ENCODE results near the gene TBC1D13. TPM values are rescaled to one million over a fixed set of nuclear protein-coding genes. Genes with fewer than 3 reads are reported as not detected.

Gene TBC1D13
- total and polyA plus RNA-seq, 2 of the 13 experiments (the other 11 are each of a cell fraction or from before 2014, with no cell fraction given): 17.9 to 19.7 TPM

GRCh38 chr9:128765499-128765898 lies 21.6 kb upstream of the TBC1D13 start:
- POLR2A ChIA-PET: interaction anchor here (0.6 to 1.7 kb wide), 3 partner anchors 19 to 53 kb away, joined by 3 to 8 read pairs (median 4); partner anchors contain the start of genes ENDOG and ZDHHC12
- CTCF ChIA-PET (ENCODE audit: low intra/inter-chr PET ratio, low total read pairs): interaction anchor here (1.2 kb wide), 1 partner anchor 63 kb away, joined by 3 read pairs; the partner anchor contains the start of gene PKN3
- TF ChIP-seq ZUFSP (CRISPR knock-in tag; IDR thresholded peaks at IDR 0.05; ENCODE audit: borderline replicate concordance) (no peak), KLF11 (CRISPR knock-in tag; IDR thresholded peaks at IDR 0.05) (no peak), ZNF407 (CRISPR knock-in tag; IDR thresholded peaks at IDR 0.05; ENCODE audit: not compliant biosample characterization) (no peak), KDM1A (CRISPR knock-in tag; IDR thresholded peaks at IDR 0.05) (no peak), ZNF607 (CRISPR knock-in tag; IDR thresholded peaks at IDR 0.05; ENCODE audit: borderline replicate concordance) (no peak), ZBTB42 (CRISPR knock-in tag; IDR thresholded peaks at IDR 0.05) (no peak), BRCA1 (CRISPR knock-in tag; IDR thresholded peaks at IDR 0.05) (no peak), E2F1 (CRISPR knock-in tag; IDR thresholded peaks at IDR 0.05) (no peak), ZNF230 (CRISPR knock-in tag; IDR thresholded peaks at IDR 0.05) (no peak), ZNF446 (CRISPR knock-in tag; IDR thresholded peaks at IDR 0.05) (no peak), RAD21 (CRISPR knock-in tag; IDR thresholded peaks at IDR 0.05) (no peak), HNF1B (CRISPR knock-in tag; IDR thresholded peaks at IDR 0.05) (peak; percentile 81)

More at GRCh38 chr9:128765499-128765898, 21.6 kb upstream of the TBC1D13 start:
- Histone ChIP-seq H3K27me3 (ENCODE audit: control insufficient read depth in 1 of 2, insufficient read depth in 2 of 2, low read length in 2 of 2) (no peaks in the 10 kb centered on the region), H2AFZ (ENCODE audit: low read length) (no peak overlapping the region), H3K36me3 (replicated peaks in 1 of 2; ENCODE audit: control insufficient read depth in 1 of 2, insufficient read depth in 2 of 2, low read length in 2 of 2) (no peaks in the 10 kb centered on the region), H4K20me1 (ENCODE audit: insufficient read depth, low read length) (no peaks in the 10 kb centered on the region), H3K4me1 (ENCODE audit: insufficient read depth, low read length) (peaks cover 54% of the 10 kb centered on the region), H3K4me3 (replicated peaks in 1 of 3; ENCODE audit: insufficient read depth in 1 of 3, low read depth in 2 of 3, low read length in 3 of 3) (no peak overlapping the region), H3K9me3 (ENCODE audit: low read length) (no peaks in the 10 kb centered on the region), H3K27ac (ENCODE audit: extremely low read length, insufficient read depth, low read length) (peak overlapping the region; percentile 41), H3K4me2 (ENCODE audit: low read depth, low read length) (peak overlapping the region; percentile 63), H3K9ac (ENCODE audit: insufficient read depth, low read depth, low read length) (no peak overlapping the region), H3K79me2 (ENCODE audit: insufficient read depth, low read length) (peaks cover 5% of the 10 kb centered on the region)
- ATAC-seq (peak; percentile 83), FAIRE-seq (peak; percentile 43), DNase-seq (ENCODE audit: low spot score) (peak; percentile 37)
- no TSS peak for BruUV-seq (replicated peaks)
- in situ Hi-C loops (cut with HindIII; ENCODE audit: extremely low pct_ligation_motif_present, low pct_unique_long_range_greater_than_20kb) (no loop called here), intact Hi-C loops (cut with micrococcal nuclease; ENCODE audit: unreplicated experiment) (no loop called here)
- 7% methylated on average over 3 of the region's 3 CpGs for WGBS (ENCODE audit: low lambda C conversion rate)
